Muscle of leg (tissue), 11 donors: ENCODE measurements around the gene EXOC3. TPM values are rescaled to one million over a fixed set of nuclear protein-coding genes. Genes with fewer than 3 reads are reported as not detected.

Source experiments
- DNase-seq: peaks from one replicate; pipeline ENCODE4 v3.0.0; 2013
- H3K27ac ChIP-seq: one replicate; pipeline ENCODE4 v1.5.1; 2013; ENCODE audit warnings: mild to moderate bottlenecking, low read length, control low read depth
- H3K27me3 ChIP-seq: one replicate; pipeline ENCODE4 v1.6.1; 2013; ENCODE audit warnings: low read length; ENCODE audit not compliant: control insufficient read depth, insufficient read depth
- H3K36me3 ChIP-seq: one replicate; pipeline ENCODE4 v1.6.1; 2013; ENCODE audit warnings: low read length; ENCODE audit not compliant: control insufficient read depth, insufficient read depth
- H3K4me1 ChIP-seq: one replicate; pipeline ENCODE4 v1.6.1; 2013; ENCODE audit warnings: low read length; ENCODE audit not compliant: control insufficient read depth, insufficient read depth
- H3K4me3 ChIP-seq: one replicate; pipeline ENCODE4 v1.5.1; 2013; ENCODE audit warnings: low read length, control low read depth
- H3K9me3 ChIP-seq: replicated peaks from 2 replicates; pipeline ENCODE4 v1.6.1; 2013; ENCODE audit warnings: low read depth, low read length; ENCODE audit not compliant: control insufficient read depth
- WGBS: methylation state at CpG from one replicate; pipeline ENCODE4 v1.1.5; 2013; ENCODE audit warnings: missing lambda C conversion rate; ENCODE audit not compliant: insufficient coverage; 5-methylcytosine and 5-hydroxymethylcytosine counted together
- polyA plus RNA-seq, 8 donors: library from polyadenylated mRNA; unstranded; fragments of 120-200 nt; gene quantifications; one replicate each; pipeline versions ENCODE4 v1.2.1 to v1.2.3, GENCODE V29; 2013; ENCODE audit warnings: inconsistent platforms in 1 of 8, low replicate concordance in 1 of 8; ENCODE audit not compliant: insufficient read length in 8 of 8, insufficient read depth in 1 of 8
- total RNA-seq: library from RNA; stranded (reverse); fragments of 120-200 nt; gene quantifications from one replicate; pipeline ENCODE4 v1.2.4, GENCODE V29; 2013

The EXOC3 gene
- total and polyA plus RNA-seq, 9 donors: 28.0 to 44.8 (median 35.9) TPM

GRCh38 chr5:419970-420369, 23.0 kb upstream of the EXOC3 start:
- Histone ChIP-seq H3K9me3 (no peaks in the 10 kb centered on the region), H3K4me1 (peaks cover 33% of the 10 kb centered on the region), H3K4me3 (no peak overlapping the region), H3K27ac (no peak overlapping the region), H3K36me3 (no peaks in the 10 kb centered on the region), H3K27me3 (no peaks in the 10 kb centered on the region)
- WGBS: 84% methylated on average over 6 of the region's 12 CpGs
- DNase-seq: no peak

DNA sequence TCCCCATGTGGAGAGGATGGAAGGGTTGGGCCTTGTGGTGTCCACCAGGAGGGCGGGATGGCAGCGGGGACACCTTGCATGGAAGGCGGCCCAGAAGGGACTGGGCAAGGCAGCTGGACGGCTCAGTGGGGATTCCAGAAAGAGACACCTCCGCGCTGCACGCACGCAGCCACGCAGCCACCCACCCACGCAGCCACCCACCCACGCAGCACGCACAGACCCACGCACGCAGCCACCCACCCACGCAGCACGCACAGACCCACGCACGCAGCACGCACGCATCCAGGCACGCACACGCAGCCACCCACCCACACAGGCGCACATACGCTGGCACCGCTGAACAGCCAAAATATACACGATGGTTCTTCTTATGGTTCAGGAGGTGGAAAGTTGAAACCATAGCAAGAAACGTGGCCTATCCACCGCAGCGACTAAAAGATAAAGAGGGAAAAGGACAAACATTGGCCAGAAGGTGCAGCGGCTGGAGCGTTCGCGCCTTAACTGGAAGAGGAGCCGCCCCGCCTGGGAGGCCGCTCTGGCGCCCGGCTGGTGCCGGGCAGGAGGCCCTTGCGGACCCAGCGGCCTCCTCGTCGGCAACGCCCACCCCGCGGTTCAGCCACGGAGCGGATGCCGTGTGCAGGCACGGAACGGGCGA, 22.2 kb upstream of the EXOC3 start:
- Histone ChIP-seq H3K4me3 (no peak overlapping the region), H3K27me3 (no peaks in the 10 kb centered on the region), H3K36me3 (no peaks in the 10 kb centered on the region), H3K4me1 (peaks cover 28% of the 10 kb centered on the region), H3K9me3 (no peaks in the 10 kb centered on the region), H3K27ac (no peak overlapping the region)
- 91% methylated on average over 46 of the region's 52 CpGs for WGBS
- DNase-seq: no peak

DNA sequence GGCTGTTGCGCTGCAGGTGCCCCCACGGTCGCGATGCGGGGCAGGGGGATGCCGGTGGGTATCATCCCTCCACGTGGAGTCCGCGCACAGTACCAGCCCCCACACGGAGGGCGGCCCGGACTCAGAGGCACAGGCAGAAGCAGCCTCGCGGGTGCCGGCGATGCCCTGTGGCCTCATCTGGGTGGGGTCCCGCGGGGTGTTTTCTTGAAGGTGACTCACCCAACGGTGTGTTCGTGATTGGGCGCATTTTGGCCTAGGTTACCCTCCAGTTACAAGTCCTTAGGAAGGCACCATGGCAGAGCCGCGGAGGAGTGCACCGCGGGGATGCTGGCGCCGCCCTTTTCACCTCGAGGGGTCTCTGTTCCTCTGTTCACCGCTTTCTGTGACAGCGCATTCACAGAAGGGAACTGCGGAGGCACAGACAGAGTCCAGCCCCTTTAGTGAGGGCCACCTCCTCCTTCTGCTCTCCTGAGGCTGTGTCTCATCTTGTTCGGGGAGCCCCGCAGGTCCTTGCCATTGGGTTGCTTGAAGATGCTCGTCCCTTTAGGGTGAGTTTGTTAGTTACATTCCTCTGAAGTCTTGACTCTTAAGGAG, 21.6 kb upstream of the EXOC3 start:
- Histone ChIP-seq H3K9me3 (no peaks in the 10 kb centered on the region), H3K4me3 (no peak overlapping the region), H3K4me1 (peaks cover 24% of the 10 kb centered on the region), H3K36me3 (no peaks in the 10 kb centered on the region), H3K27ac (no peak overlapping the region), H3K27me3 (no peaks in the 10 kb centered on the region)
- 81% methylated on average over 30 of the region's 34 CpGs for WGBS
- no peak for DNase-seq

GRCh38 chr5:421901-422300, 21.1 kb upstream of the EXOC3 start:
- Histone ChIP-seq H3K36me3 (no peaks in the 10 kb centered on the region), H3K27ac (no peak overlapping the region), H3K4me3 (no peak overlapping the region), H3K9me3 (no peaks in the 10 kb centered on the region), H3K4me1 (peaks cover 24% of the 10 kb centered on the region), H3K27me3 (no peaks in the 10 kb centered on the region)
- no peak for DNase-seq
- 92% methylated on average over 12 of the region's 13 CpGs for WGBS

- Histone ChIP-seq H3K27me3 (no peaks in the 10 kb centered on the region), H3K36me3 (no peaks in the 10 kb centered on the region), H3K9me3 (no peaks in the 10 kb centered on the region), H3K4me1 (peaks cover 24% of the 10 kb centered on the region), H3K4me3 (no peak overlapping the region), H3K27ac (no peak overlapping the region)
- DNase-seq: no peak
- WGBS: 70% methylated on average over 31 of the region's 32 CpGs
These were observed 20.4 kb upstream of the EXOC3 start for GRCh38 chr5:422323-423232.

- Histone ChIP-seq H3K9me3 (no peaks in the 10 kb centered on the region), H3K27ac (no peak overlapping the region), H3K36me3 (no peaks in the 10 kb centered on the region), H3K4me3 (no peak overlapping the region), H3K4me1 (peaks cover 23% of the 10 kb centered on the region), H3K27me3 (no peaks in the 10 kb centered on the region)
- WGBS: 88% methylated on average over 9 of the region's 9 CpGs
- no peak for DNase-seq
These were observed 19.8 kb upstream of the EXOC3 start for GRCh38 chr5:423233-423565.

- Histone ChIP-seq H3K27ac (no peak overlapping the region), H3K27me3 (no peaks in the 10 kb centered on the region), H3K4me1 (peaks cover 18% of the 10 kb centered on the region), H3K36me3 (no peaks in the 10 kb centered on the region), H3K9me3 (no peaks in the 10 kb centered on the region), H3K4me3 (no peak overlapping the region)
- no peak for DNase-seq
- WGBS: 67% methylated on average over 20 of the region's 24 CpGs
These were observed 19.2 kb upstream of the EXOC3 start for GRCh38 chr5:423626-424261.

DNA sequence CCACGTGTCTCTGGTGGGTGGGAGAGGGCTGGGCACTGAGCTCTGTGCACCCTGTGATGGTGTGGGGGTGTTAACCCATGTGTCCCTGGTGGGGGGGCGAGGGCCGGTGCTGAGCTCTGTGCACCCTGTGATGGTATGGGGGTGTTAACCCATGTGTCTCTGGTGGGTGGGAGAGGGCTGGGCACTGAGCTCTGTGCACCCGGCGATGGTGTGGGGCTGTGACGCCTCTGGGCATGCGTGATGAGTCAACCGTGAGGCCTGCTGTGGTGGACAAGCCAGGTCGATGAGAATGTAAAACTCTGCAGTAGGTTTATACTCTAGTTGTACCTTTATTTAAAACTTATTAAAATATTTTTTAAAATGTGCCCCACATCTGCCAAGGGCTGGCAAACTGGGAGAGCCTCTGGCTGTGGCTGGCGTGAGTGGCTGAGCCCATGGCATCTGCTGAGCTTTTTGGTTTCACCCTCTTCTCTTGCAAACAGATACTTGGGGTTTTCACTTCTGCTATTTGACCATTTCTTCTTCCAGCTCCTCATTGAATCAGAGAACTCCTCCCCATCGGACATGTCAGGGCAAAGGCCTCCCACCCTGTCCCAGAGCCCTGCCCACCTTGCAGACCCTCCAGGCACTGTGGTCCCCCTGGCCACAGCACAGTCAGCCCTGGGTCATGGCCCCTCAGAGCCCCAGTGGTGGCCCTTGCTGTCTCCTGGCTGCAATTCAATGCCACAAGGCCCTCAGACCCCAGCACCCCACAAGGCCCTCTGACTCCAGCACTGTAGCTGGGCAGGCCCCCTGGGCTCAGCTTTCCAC, 18.5 kb upstream of the EXOC3 start:
- WGBS: 86% methylated on average over 6 of the region's 11 CpGs
- H3K9me3 ChIP-seq: no peaks in the 10 kb centered on the region
- H3K27ac ChIP-seq: no peak overlapping the region
- no peak overlapping the region for H3K4me3 ChIP-seq
- H3K27me3 ChIP-seq: no peaks in the 10 kb centered on the region
- no peaks in the 10 kb centered on the region for H3K36me3 ChIP-seq
- no peak for DNase-seq
- peaks cover 18% of the 10 kb centered on the region for H3K4me1 ChIP-seq

DNA sequence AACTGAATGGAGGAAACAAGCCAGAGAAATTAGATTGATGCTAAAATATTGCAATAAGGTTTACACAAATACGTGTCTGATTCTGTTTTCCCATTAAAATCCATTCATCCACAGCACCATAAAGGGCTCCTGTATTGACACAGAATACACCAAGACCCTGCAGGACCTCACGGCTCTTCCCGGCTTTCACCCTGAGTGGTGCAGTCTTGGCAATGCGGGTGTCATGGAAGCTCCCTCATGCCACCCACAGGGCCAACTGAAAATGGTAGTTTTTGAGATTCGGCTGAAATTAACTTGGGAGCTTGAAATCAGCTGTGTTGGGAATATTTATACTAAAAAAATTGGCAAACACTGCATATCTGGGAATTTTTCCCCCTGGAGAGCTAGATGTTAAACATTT, 17.3 kb upstream of the EXOC3 start:
- H3K27me3 ChIP-seq: no peaks in the 10 kb centered on the region
- H3K27ac ChIP-seq: no peak overlapping the region
- no peaks in the 10 kb centered on the region for H3K36me3 ChIP-seq
- no peak overlapping the region for H3K4me3 ChIP-seq
- no peak for DNase-seq
- no peaks in the 10 kb centered on the region for H3K9me3 ChIP-seq
- no CpG with 5 or more reads among the region's 5 CpGs for WGBS
- peaks cover 28% of the 10 kb centered on the region for H3K4me1 ChIP-seq
